ENCODE results near the gene VPS51. TPM values are rescaled to one million over a fixed set of nuclear protein-coding genes. Genes with fewer than 3 reads are reported as not detected.

The VPS51 gene
- total and polyA plus RNA-seq, 9 of the 15 experiments (the other 6 are each of a cell fraction or from before 2014, with no cell fraction given) = 1.8 to 143 (median 46.8) TPM

DNA sequence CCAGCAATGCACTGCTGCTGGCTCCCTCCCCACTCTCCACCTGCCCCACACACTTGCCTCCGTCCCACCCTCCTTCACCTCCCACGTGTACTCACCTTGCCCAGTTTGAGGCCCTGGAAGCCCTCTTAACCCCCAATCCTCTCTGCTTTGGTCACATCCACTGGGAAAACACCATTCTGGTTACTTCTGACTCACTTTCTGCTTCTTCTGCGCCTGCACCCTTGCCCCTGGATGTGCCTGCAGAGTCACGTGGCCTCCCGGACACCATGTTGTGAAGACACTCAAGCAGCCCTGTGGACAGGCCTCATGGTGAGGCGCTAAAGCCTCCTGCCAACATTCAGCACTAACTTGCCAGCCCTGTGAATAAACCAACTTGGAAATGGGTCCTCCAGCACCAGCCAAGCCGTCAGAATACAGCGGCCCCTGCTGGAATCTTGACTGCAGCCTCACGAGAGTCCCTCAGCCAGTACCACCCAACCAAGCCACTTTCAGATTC lies 35.1 kb upstream of the VPS51 start (continued):
- TF ChIP-seq, protein P1, sequence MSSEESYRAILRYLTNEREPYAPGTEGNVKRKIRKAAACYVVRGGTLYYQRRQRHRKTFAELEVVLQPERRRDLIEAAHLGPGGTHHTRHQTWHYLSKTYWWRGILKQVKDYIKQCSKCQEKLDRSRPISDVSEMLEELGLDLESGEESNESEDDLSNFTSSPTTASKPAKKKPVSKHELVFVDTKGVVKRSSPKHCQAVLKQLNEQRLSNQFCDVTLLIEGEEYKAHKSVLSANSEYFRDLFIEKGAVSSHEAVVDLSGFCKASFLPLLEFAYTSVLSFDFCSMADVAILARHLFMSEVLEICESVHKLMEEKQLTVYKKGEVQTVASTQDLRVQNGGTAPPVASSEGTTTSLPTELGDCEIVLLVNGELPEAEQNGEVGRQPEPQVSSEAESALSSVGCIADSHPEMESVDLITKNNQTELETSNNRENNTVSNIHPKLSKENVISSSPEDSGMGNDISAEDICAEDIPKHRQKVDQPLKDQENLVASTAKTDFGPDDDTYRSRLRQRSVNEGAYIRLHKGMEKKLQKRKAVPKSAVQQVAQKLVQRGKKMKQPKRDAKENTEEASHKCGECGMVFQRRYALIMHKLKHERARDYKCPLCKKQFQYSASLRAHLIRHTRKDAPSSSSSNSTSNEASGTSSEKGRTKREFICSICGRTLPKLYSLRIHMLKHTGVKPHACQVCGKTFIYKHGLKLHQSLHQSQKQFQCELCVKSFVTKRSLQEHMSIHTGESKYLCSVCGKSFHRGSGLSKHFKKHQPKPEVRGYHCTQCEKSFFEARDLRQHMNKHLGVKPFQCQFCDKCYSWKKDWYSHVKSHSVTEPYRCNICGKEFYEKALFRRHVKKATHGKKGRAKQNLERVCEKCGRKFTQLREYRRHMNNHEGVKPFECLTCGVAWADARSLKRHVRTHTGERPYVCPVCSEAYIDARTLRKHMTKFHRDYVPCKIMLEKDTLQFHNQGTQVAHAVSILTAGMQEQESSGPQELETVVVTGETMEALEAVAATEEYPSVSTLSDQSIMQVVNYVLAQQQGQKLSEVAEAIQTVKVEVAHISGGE (CRISPR knock-in tag; IDR thresholded peaks at IDR 0.05) = no peak
- no peak for TF ChIP-seq ZNF431 (CRISPR knock-in tag; IDR thresholded peaks at IDR 0.05)
- no peak for TF ChIP-seq GATA2 (CRISPR knock-in tag; IDR thresholded peaks at IDR 0.05)
- TF ChIP-seq CXXC5 (CRISPR knock-in tag; IDR thresholded peaks at IDR 0.05) = peak; percentile 31; the same call in 1 of the 2 replicates
- TF ChIP-seq, protein P2, sequence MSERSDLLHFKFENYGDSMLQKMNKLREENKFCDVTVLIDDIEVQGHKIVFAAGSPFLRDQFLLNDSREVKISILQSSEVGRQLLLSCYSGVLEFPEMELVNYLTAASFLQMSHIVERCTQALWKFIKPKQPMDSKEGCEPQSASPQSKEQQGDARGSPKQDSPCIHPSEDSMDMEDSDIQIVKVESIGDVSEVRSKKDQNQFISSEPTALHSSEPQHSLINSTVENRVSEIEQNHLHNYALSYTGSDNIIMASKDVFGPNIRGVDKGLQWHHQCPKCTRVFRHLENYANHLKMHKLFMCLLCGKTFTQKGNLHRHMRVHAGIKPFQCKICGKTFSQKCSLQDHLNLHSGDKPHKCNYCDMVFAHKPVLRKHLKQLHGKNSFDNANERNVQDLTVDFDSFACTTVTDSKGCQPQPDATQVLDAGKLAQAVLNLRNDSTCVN (CRISPR knock-in tag; IDR thresholded peaks at IDR 0.05) = peak; percentile 60; the same call in 1 of the 2 replicates
- TF ChIP-seq MYBL2 (IDR thresholded peaks at IDR 0.05; ENCODE audit: low read depth) = no peak
- no peak for TF ChIP-seq MYBL2 (CRISPR knock-in tag; IDR thresholded peaks at IDR 0.05; ENCODE audit: borderline replicate concordance)
- 0 out of 2 replicates have a peak, but pooled peaks have one; percentile 58 for TF ChIP-seq SMARCA5 (IDR thresholded peaks at IDR 0.05)
- peak in 1 of 3 experiments; percentile 11 for TF ChIP-seq YY1 (IDR thresholded peaks at IDR 0.05; ENCODE audit: borderline replicate concordance in 1 of 3, control insufficient read depth in 1 of 3, extremely low read depth in 1 of 3, insufficient read depth in 3 of 3, insufficient read length in 1 of 3, insufficient replicate concordance in 2 of 3, low read depth in 1 of 3, low read length in 2 of 3)
- no peak for TF ChIP-seq XRCC5 (IDR thresholded peaks at IDR 0.05; ENCODE audit: low read depth, low read length)
- TF ChIP-seq NR4A1 (CRISPR knock-in tag; IDR thresholded peaks at IDR 0.05) = no peak
- TF ChIP-seq NR4A1 (tag; IDR thresholded peaks at IDR 0.05) = peak; percentile 49; the same call in 1 of the 2 replicates
- TF ChIP-seq MAFG (tag; conservative IDR thresholded peaks at IDR 0.05) = no peak
- TF ChIP-seq HDGF (IDR thresholded peaks at IDR 0.05) = 0 out of 2 replicates have a peak, but pooled peaks have one; percentile 74
- TF ChIP-seq, protein P3, sequence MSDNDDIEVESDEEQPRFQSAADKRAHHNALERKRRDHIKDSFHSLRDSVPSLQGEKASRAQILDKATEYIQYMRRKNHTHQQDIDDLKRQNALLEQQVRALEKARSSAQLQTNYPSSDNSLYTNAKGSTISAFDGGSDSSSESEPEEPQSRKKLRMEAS (CRISPR knock-in tag; IDR thresholded peaks at IDR 0.05) = 0 out of 2 replicates have a peak, but pooled peaks have one; percentile 65
- TF ChIP-seq SRSF7 (optimal IDR thresholded peaks at IDR 0.05; ENCODE audit: low read depth, low read length) = no peak
- TF ChIP-seq, protein P4, sequence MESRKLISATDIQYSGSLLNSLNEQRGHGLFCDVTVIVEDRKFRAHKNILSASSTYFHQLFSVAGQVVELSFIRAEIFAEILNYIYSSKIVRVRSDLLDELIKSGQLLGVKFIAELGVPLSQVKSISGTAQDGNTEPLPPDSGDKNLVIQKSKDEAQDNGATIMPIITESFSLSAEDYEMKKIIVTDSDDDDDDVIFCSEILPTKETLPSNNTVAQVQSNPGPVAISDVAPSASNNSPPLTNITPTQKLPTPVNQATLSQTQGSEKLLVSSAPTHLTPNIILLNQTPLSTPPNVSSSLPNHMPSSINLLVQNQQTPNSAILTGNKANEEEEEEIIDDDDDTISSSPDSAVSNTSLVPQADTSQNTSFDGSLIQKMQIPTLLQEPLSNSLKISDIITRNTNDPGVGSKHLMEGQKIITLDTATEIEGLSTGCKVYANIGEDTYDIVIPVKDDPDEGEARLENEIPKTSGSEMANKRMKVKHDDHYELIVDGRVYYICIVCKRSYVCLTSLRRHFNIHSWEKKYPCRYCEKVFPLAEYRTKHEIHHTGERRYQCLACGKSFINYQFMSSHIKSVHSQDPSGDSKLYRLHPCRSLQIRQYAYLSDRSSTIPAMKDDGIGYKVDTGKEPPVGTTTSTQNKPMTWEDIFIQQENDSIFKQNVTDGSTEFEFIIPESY (CRISPR knock-in tag; IDR thresholded peaks at IDR 0.05) = peak; percentile 59
- TF ChIP-seq ZFX (CRISPR knock-in tag; IDR thresholded peaks at IDR 0.05) = peak; percentile 32; the same call in 1 of the 2 replicates
- TF ChIP-seq CREBBP (IDR thresholded peaks at IDR 0.05; ENCODE audit: low read depth, low read length) = no peak

Data from K562 (cell line).